HAP-1 (cell line): Measurements from ENCODE around the gene ALKBH3.

ENCODE experiments used
- DNase-seq, 2 experiments: peaks; one replicate each; pipeline ENCODE4 v3.0.0-alpha.2; 2016 to 2020; ENCODE audit warnings: low spot score in 2 of 2
- H3K27me3 ChIP-seq: fragments of 250-450 bp; sonication (Bioruptor Pico); 2 replicates; pipeline ENCODE4 v1.5.1; 2020; ENCODE audit warnings: low read depth, mild to moderate bottlenecking, moderate library complexity
- H3K36me3 ChIP-seq: fragments of 250-450 bp; sonication (Bioruptor Pico); replicated peaks from 2 replicates; pipeline ENCODE4 v1.5.1; 2020; ENCODE audit warnings: mild to moderate bottlenecking
- H3K4me1 ChIP-seq: fragments of 250-450 bp; sonication (Bioruptor Pico); 2 replicates; pipeline ENCODE4 v1.5.1; 2020; ENCODE audit warnings: mild to moderate bottlenecking
- H3K4me3 ChIP-seq: fragments of 250-450 bp; sonication (Bioruptor Pico); 2 replicates; pipeline ENCODE4 v1.5.1; 2020; ENCODE audit warnings: mild to moderate bottlenecking, moderate library complexity
- H3K9me3 ChIP-seq: fragments of 250-450 bp; sonication (Bioruptor Pico); 2 replicates; pipeline ENCODE4 v1.5.1; 2020; ENCODE audit warnings: mild to moderate bottlenecking, moderate library complexity
- in situ Hi-C: fragments of 300-500 bp; cut with MboI; formaldehyde crosslinking; loops from 3 replicates; pipeline ENCODE4 v1.14.3; 2020; ENCODE audit warnings: low sequenced_read_pairs, inconsistent platforms, mixed read lengths

The ALKBH3 gene

GRCh38 chr11:43880640-43881159 lies at the start of gene ALKBH3:
Gene ALKBH3, plus strand, starts transcription at chr11:43880831. Its CDS starts 1,822 bp downstream, at chr11:43882653.
- Histone ChIP-seq H3K4me3 (peak within 1 kb of the TSS; percentile 71), H3K36me3 (peaks cover 16% of the 10 kb centered on the region), H3K27me3 (no peaks in the 10 kb centered on the region), H3K9me3 (no peaks in the 10 kb centered on the region), H3K4me1 (peaks cover 7% of the 10 kb centered on the region)
- DNase-seq = peak; percentile 84 to 94
- in situ Hi-C loops = no loop called here

- H3K9me3 ChIP-seq = no peaks in the 10 kb centered on the region
- H3K36me3 ChIP-seq = peaks cover 4% of the 10 kb centered on the region; the same call in 1 of the 2 replicates
- in situ Hi-C loops = no loop called here
- H3K27me3 ChIP-seq = no peaks in the 10 kb centered on the region
- no peak for DNase-seq
- H3K4me1 ChIP-seq = peaks cover 29% of the 10 kb centered on the region
- H3K4me3 ChIP-seq = no peak overlapping the region
Observed at GRCh38 chr11:43830928-43831440, 49.6 kb upstream of the ALKBH3 start.

- in situ Hi-C loops = no loop called here
- H3K9me3 ChIP-seq = no peaks in the 10 kb centered on the region
- H3K4me1 ChIP-seq = peaks cover 29% of the 10 kb centered on the region
- DNase-seq = no peak
- H3K4me3 ChIP-seq = no peak overlapping the region
- no peaks in the 10 kb centered on the region for H3K27me3 ChIP-seq
- peaks cover 4% of the 10 kb centered on the region; the same call in 1 of the 2 replicates for H3K36me3 ChIP-seq
Observed at GRCh38 chr11:43832536-43832935, 48.1 kb upstream of the ALKBH3 start.

- Histone ChIP-seq H3K36me3 (peaks cover 4% of the 10 kb centered on the region; the same call in 1 of the 2 replicates), H3K9me3 (no peaks in the 10 kb centered on the region), H3K27me3 (no peaks in the 10 kb centered on the region), H3K4me1 (peaks cover 29% of the 10 kb centered on the region), H3K4me3 (no peak overlapping the region)
- in situ Hi-C loops = no loop called here
- peak; percentile 12 to 65 for DNase-seq
Observed at GRCh38 chr11:43833657-43834073, 47.0 kb upstream of the ALKBH3 start.

- peaks cover 29% of the 10 kb centered on the region for H3K4me1 ChIP-seq
Observed at GRCh38 chr11:43834286-43834685, 46.3 kb upstream of the ALKBH3 start.

GRCh38 chr11:43835104-43835503 lies 45.5 kb upstream of the ALKBH3 start:
- DNase-seq = peak; percentile 66 to 85
- in situ Hi-C loops = no loop called here
- H3K27me3 ChIP-seq = no peaks in the 10 kb centered on the region
- peaks cover 7% of the 10 kb centered on the region for H3K36me3 ChIP-seq
- no peaks in the 10 kb centered on the region for H3K9me3 ChIP-seq
- no peak overlapping the region for H3K4me3 ChIP-seq
- peaks cover 29% of the 10 kb centered on the region for H3K4me1 ChIP-seq

More at GRCh38 chr11:43834286-43834685, 46.3 kb upstream of the ALKBH3 start:
- H3K4me3 ChIP-seq = no peak overlapping the region
- peaks cover 5% of the 10 kb centered on the region for H3K36me3 ChIP-seq
- in situ Hi-C loops = no loop called here
- H3K27me3 ChIP-seq = no peaks in the 10 kb centered on the region
- DNase-seq = no peak
- no peaks in the 10 kb centered on the region for H3K9me3 ChIP-seq

GRCh38 chr11:43837879-43838278 lies 42.8 kb upstream of the ALKBH3 start:
- H3K27me3 ChIP-seq = no peaks in the 10 kb centered on the region
- H3K9me3 ChIP-seq = no peaks in the 10 kb centered on the region
- in situ Hi-C loops = no loop called here
- peaks cover 13% of the 10 kb centered on the region for H3K36me3 ChIP-seq
- no peak for DNase-seq
- H3K4me3 ChIP-seq = no peak overlapping the region
- H3K4me1 ChIP-seq = peaks cover 29% of the 10 kb centered on the region

GRCh38 chr11:43842021-43842420 lies 38.6 kb upstream of the ALKBH3 start:
- in situ Hi-C loops = no loop called here
- DNase-seq = no peak
- H3K36me3 ChIP-seq = peaks cover 12% of the 10 kb centered on the region
- H3K9me3 ChIP-seq = no peaks in the 10 kb centered on the region
- H3K4me1 ChIP-seq = peaks cover 2% of the 10 kb centered on the region; the same call in 1 of the 2 replicates
- no peaks in the 10 kb centered on the region for H3K27me3 ChIP-seq
- H3K4me3 ChIP-seq = no peak overlapping the region

GRCh38 chr11:43845816-43846215 lies 34.8 kb upstream of the ALKBH3 start:
- H3K4me3 ChIP-seq = no peak overlapping the region
- H3K4me1 ChIP-seq = peaks cover 2% of the 10 kb centered on the region; the same call in 1 of the 2 replicates
- no peak for DNase-seq
- H3K27me3 ChIP-seq = no peaks in the 10 kb centered on the region
- H3K36me3 ChIP-seq = peaks cover 5% of the 10 kb centered on the region
- H3K9me3 ChIP-seq = no peaks in the 10 kb centered on the region
- in situ Hi-C loops = no loop called here

- no peaks in the 10 kb centered on the region for H3K27me3 ChIP-seq
- H3K9me3 ChIP-seq = no peaks in the 10 kb centered on the region
- H3K4me1 ChIP-seq = no peaks in the 10 kb centered on the region; the same call in 1 of the 2 replicates
- no peak overlapping the region for H3K4me3 ChIP-seq
- peak; percentile 59 to 74 for DNase-seq
- peaks cover 5% of the 10 kb centered on the region for H3K36me3 ChIP-seq
- in situ Hi-C loops = no loop called here
Observed at GRCh38 chr11:43852057-43852636, 28.5 kb upstream of the ALKBH3 start.

- Histone ChIP-seq H3K27me3 (no peaks in the 10 kb centered on the region), H3K4me1 (no peaks in the 10 kb centered on the region), H3K36me3 (peaks cover 5% of the 10 kb centered on the region), H3K9me3 (no peaks in the 10 kb centered on the region), H3K4me3 (no peak overlapping the region)
- in situ Hi-C loops = no loop called here
- DNase-seq = no peak
Observed at GRCh38 chr11:43853781-43854180, 26.9 kb upstream of the ALKBH3 start.

GRCh38 chr11:43856993-43857392 lies 23.6 kb upstream of the ALKBH3 start:
- in situ Hi-C loops = no loop called here
- peaks cover 5% of the 10 kb centered on the region for H3K36me3 ChIP-seq
- no peak for DNase-seq
- H3K4me1 ChIP-seq = no peaks in the 10 kb centered on the region
- no peaks in the 10 kb centered on the region for H3K27me3 ChIP-seq
- no peak overlapping the region for H3K4me3 ChIP-seq
- H3K9me3 ChIP-seq = no peaks in the 10 kb centered on the region

- DNase-seq = no peak
- Histone ChIP-seq H3K36me3 (no peaks in the 10 kb centered on the region; the same call in 1 of the 2 replicates), H3K4me1 (no peaks in the 10 kb centered on the region), H3K27me3 (no peaks in the 10 kb centered on the region), H3K9me3 (no peaks in the 10 kb centered on the region), H3K4me3 (no peak overlapping the region)
- in situ Hi-C loops = no loop called here
Observed at GRCh38 chr11:43861141-43861540, 19.5 kb upstream of the ALKBH3 start.

GRCh38 chr11:43866520-43866919 lies 14.1 kb upstream of the ALKBH3 start:
- in situ Hi-C loops = no loop called here
- no peak overlapping the region for H3K4me3 ChIP-seq
- H3K9me3 ChIP-seq = no peaks in the 10 kb centered on the region
- no peaks in the 10 kb centered on the region for H3K36me3 ChIP-seq
- no peak for DNase-seq
- no peaks in the 10 kb centered on the region for H3K4me1 ChIP-seq
- H3K27me3 ChIP-seq = no peaks in the 10 kb centered on the region; the same call in 1 of the 2 replicates
